Measurements from ENCODE around the gene PTPRD.
A peak's percentile ranks its signal among the peaks of the same experiment; 100 is the strongest.

Gene PTPRD

GRCh38 chr9:10268531-10269485 lies 344.0 kb downstream of the PTPRD start:
- peak; percentile 20 to 26 for DNase-seq (ENCODE audit: low read depth in 2 of 2)

- peak; percentile 84 to 88 for DNase-seq (ENCODE audit: low read depth in 2 of 2)
These were observed 347.6 kb downstream of the PTPRD start for GRCh38 chr9:10265153-10265631.

DNA sequence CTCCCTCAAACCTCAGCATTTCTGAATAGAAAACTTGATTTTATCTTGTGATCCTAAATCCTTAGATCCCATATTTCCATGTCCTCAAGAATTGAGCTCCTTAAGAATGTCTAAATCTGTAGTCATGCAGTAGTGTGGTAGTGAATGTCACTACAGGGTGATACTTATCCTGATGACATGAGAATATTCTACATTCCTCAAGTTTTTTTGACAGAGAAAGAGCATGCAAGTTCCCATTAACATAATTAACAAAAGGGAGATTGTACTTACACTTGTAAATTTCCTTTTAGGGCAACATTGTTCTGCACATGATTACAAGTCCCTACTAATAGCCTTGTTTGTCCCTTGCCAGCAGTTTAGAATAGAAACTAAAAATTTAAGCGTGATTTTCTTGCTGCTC lies 352.3 kb downstream of the PTPRD start:
- no peak for DNase-seq (ENCODE audit: low read depth in 2 of 2)

DNA sequence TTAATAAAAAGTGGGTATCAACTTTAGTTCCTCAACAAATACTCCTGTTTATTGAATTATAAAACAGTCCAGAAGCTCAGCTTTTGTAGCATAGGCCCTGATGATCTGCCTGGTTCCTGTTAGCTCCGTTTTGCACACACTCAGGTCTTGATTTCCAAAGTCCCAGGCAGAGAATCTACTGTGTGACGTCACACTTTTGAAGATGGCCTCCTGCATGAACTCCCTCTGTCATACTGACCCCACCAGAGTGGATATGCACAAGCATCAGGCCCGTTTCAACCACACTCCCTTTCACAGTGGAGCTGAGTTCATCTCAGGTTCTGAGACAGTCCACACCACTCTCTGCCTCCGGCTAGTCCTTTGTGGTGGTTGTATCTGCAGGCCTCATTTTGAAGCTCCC lies 353.1 kb downstream of the PTPRD start:
- no peak for DNase-seq (ENCODE audit: low read depth in 2 of 2)

GRCh38 chr9:10255758-10256157 lies 357.0 kb downstream of the PTPRD start:
- DNase-seq (ENCODE audit: low read depth in 2 of 2) = no peak

GRCh38 chr9:10254338-10254737 lies 358.5 kb downstream of the PTPRD start:
- DNase-seq (ENCODE audit: low read depth in 2 of 2) = no peak

- DNase-seq (ENCODE audit: low read depth in 2 of 2) = no peak
These were observed 359.5 kb downstream of the PTPRD start for GRCh38 chr9:10253341-10253740.

- no peak for DNase-seq (ENCODE audit: low read depth in 2 of 2)
These were observed 360.6 kb downstream of the PTPRD start for GRCh38 chr9:10252174-10252573.

- DNase-seq (ENCODE audit: low read depth in 2 of 2) = peak; percentile 46 to 48
These were observed 361.3 kb downstream of the PTPRD start for GRCh38 chr9:10251490-10251889.

GRCh38 chr9:10250219-10250618 lies 362.6 kb downstream of the PTPRD start:
- peak; percentile 32 to 47 for DNase-seq (ENCODE audit: low read depth in 2 of 2)

DNA sequence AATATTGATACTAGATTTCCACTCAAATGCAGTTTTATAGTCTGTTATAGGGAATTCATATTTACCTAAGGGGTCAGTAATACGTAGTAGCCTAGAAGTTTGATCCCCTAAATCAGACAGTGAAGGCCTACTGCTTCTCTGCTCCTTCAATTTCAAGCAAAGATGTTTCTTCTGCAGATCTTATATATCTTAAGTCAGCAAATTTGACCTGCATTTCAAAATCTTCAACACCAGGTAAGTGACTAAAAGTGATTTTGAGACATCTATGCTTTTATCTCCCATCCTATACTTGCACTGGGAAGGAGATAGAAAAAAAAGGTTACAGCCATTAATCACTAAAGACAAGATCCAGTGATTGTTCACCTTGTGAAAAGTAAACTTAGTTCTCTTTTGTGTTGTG lies 363.9 kb downstream of the PTPRD start:
- no peak for DNase-seq (ENCODE audit: low read depth in 2 of 2)

- DNase-seq (ENCODE audit: low read depth in 2 of 2) = no peak
These were observed 370.5 kb downstream of the PTPRD start for GRCh38 chr9:10242255-10242654.

DNA sequence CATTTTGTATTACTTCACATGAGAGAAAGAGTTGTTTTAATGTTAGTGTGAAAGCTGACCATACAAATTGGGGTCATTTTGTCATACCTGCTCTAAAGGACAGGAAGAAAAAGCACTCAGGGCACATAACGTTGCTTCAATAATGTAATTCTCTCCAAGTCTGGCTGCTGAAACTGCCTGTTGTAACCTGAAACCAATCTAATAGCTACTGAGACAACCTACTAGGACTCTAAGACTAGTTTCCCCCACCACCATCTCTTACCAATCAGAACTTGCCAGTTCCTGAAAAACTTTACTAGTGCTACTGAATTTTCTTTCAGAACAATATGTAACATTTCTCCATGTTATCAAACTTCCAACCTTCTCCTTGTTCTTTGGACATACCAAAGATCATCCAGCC lies 374.7 kb downstream of the PTPRD start:
- no peak for DNase-seq (ENCODE audit: low read depth in 2 of 2)

DNA sequence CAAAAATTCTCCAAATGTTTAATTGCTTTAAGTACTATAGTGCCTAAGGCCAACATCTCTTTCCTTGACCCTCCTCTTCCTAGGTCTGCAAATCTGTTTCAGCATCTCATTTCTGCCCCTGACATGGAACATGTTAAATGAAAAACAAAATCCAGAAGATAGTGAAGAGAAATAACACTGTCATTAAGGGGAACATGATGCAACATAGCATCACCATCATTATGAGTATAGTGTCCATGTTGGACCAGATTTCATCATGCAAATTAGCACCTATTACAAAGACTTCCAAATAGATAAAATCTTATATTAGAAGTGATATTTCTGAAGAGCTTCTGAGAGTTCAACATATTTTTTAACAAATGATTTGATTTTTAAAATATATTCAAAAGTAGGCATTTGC lies 375.2 kb downstream of the PTPRD start:
- DNase-seq (ENCODE audit: low read depth in 2 of 2) = no peak

- DNase-seq (ENCODE audit: low read depth in 2 of 2) = no peak
These were observed 376.6 kb downstream of the PTPRD start for GRCh38 chr9:10236161-10236560.

DNA sequence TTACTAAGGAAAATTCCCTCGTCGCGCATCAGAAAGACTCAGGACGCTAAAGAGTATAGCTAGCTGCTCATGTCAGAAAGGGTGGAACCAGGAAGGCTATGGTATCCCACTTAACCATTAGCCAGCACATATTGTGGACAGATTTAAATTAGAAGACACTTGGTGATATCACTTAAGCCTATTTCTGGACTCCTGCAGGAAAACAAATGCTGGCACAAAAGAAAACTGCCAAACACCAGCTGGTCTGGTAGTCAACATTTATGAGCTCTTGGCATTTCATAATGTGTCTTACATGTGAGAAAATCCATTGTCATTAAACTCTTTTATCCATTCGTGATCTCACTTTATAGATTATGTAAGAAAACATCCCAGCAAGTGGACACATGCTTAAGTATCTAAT lies 377.4 kb downstream of the PTPRD start:
- DNase-seq (ENCODE audit: low read depth in 2 of 2) = no peak

- peak in 1 of 2 experiments; percentile 3 for DNase-seq (ENCODE audit: low read depth in 2 of 2)
These were observed 380.4 kb downstream of the PTPRD start for GRCh38 chr9:10232352-10232930.

GRCh38 chr9:10230512-10230911 lies 382.3 kb downstream of the PTPRD start:
- DNase-seq (ENCODE audit: low read depth in 2 of 2) = no peak

DNA sequence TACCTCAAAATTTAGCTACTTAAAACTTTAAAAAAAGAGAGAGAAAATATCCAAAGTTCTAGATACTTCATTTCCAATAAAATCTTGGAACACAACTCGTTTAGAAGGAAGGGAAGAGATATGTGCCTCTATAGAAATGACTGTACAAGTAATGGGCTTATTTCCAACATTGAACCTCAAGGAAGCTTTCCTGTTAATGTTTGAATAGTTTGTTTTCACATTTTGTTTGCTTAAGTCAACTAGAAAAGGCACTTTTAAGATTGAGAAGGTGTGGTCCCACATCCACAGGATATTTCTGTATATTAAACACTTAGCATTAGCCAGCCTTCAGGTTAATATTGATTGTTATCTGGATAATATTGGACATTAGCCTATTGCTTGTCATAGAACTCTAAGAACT lies 384.7 kb downstream of the PTPRD start:
- DNase-seq (ENCODE audit: low read depth in 2 of 2) = no peak

GRCh38 chr9:10226996-10227395 lies 385.8 kb downstream of the PTPRD start:
- no peak for DNase-seq (ENCODE audit: low read depth in 2 of 2)

- DNase-seq (ENCODE audit: low read depth in 2 of 2) = no peak
These were observed 400.1 kb downstream of the PTPRD start for GRCh38 chr9:10212702-10213101.

DNA sequence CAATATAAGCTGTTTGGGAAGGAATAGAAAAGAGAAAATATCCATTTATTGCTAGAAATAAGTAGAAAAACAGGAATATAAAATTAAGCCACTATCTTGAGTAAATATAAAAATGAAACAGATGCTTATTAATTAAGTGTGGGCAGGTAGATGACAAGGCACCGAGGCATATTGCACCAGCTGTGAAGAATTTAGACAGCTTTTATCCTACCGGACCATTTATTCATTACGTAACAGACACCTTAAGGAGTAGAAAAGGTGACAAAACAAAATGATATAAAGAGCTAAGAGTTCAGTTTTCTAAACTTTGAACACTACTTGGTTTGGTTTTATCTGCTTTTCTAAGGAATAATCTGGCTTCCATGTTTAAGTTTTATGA lies 404.1 kb downstream of the PTPRD start:
- no peak for DNase-seq (ENCODE audit: low read depth in 2 of 2)

GRCh38 chr9:10204276-10204675 lies 408.5 kb downstream of the PTPRD start:
- DNase-seq (ENCODE audit: low read depth in 2 of 2) = no peak
